Aortic smooth muscle cell (primary cell): ENCODE measurements around the gene TGDS. TPM values are rescaled to one million over a fixed set of nuclear protein-coding genes. Genes with fewer than 3 reads are reported as not detected.

Experiments
- total RNA-seq: library from RNA; depleted of rRNA; stranded (reverse); fragments of >200 nt; gene quantifications from 2 replicates; pipeline ENCODE4 v1.2.3, GENCODE V29; 2014

Gene TGDS
- 8.6 and 10.1 TPM in 2 replicates for total RNA-seq

GRCh38 chr13:94595950-94596574 is at the start of gene TGDS:
Gene TGDS, minus strand, starts transcription at chr13:94596152. Its CDS starts 16 bp downstream, at chr13:94596136.

GRCh38 chr13:94601446-94602431 is 5.8 kb upstream of the TGDS start, which contains the start of gene GPR180:
Gene GPR180, plus strand, starts transcription at chr13:94601857. Its CDS starts 71 bp downstream, at chr13:94601928.

Other genes starting within 250 kb of the TGDS start
- gene DCT, start 116.5 kb downstream of the TGDS start, total RNA-seq: under 0.01 TPM in 1 of 2 replicates, not detected in the other
- gene GPR180, start 5.7 kb upstream of the TGDS start, total RNA-seq: 6.9 and 7.0 TPM in 2 replicates
- gene SOX21, start 116.4 kb upstream of the TGDS start, total RNA-seq: not detected in 2 replicates